Measurements from ENCODE around the gene KLF3.

Gene KLF3

GRCh38 chr4:38668203-38668971 lies 4.4 kb downstream of the KLF3 start:
- TF ChIP-seq, protein P1, sequence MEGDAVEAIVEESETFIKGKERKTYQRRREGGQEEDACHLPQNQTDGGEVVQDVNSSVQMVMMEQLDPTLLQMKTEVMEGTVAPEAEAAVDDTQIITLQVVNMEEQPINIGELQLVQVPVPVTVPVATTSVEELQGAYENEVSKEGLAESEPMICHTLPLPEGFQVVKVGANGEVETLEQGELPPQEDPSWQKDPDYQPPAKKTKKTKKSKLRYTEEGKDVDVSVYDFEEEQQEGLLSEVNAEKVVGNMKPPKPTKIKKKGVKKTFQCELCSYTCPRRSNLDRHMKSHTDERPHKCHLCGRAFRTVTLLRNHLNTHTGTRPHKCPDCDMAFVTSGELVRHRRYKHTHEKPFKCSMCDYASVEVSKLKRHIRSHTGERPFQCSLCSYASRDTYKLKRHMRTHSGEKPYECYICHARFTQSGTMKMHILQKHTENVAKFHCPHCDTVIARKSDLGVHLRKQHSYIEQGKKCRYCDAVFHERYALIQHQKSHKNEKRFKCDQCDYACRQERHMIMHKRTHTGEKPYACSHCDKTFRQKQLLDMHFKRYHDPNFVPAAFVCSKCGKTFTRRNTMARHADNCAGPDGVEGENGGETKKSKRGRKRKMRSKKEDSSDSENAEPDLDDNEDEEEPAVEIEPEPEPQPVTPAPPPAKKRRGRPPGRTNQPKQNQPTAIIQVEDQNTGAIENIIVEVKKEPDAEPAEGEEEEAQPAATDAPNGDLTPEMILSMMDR (IDR thresholded peaks at IDR 0.05; ENCODE audit: low read depth, low read length, missing control alignments): no peak
- no peak for DNase-seq (ENCODE audit: extremely low read depth, low read depth)
- no peak overlapping the region for H3K4me3 ChIP-seq (replicated peaks; ENCODE audit: low read depth, low read length)

GRCh38 chr4:38669208-38669607 lies 5.2 kb downstream of the KLF3 start:
- H3K4me3 ChIP-seq (replicated peaks; ENCODE audit: low read depth, low read length): no peak overlapping the region
- no peak for DNase-seq (ENCODE audit: extremely low read depth, low read depth)
- TF ChIP-seq, protein P1 (IDR thresholded peaks at IDR 0.05; ENCODE audit: low read depth, low read length, missing control alignments): no peak

DNA sequence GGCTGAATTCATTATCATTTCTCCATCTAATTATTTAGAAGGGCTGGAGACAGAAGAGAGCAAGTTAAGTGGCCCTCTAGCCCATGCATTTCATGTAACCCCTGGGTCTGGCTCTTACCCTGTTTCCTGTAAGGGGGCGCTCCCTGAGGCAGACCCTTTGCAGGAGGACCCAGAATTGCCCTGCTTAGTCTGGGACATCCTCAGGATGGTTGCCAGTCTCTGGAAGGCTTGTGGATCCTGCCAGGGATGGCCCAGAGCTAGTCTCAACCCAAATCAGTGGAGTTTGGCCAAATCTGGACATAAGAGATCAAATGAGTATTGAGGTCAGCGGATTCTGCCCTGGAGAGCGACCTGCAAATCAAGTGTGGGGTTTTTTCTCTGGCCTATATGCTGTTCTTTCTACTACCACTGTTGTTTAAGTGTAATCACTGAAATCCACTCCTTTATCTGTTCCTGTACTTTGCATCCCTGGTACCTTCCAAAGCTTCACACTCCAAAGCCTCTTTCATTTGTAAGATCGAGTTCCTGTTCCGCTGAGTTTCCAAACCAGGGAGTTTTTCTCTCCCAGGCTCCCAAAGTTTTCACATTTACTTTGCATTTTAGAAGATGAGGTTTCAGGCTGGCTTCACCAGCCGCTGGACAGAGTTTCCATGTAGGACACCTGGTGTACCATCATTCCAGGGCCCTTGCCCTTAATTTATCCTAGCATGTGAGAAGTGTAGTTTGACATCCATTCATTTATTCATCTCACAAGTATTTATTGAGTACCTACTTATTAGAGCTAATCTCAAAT lies 6.3 kb downstream of the KLF3 start:
- TF ChIP-seq, protein P1 (IDR thresholded peaks at IDR 0.05; ENCODE audit: low read depth, low read length, missing control alignments): no peak
- no peak for DNase-seq (ENCODE audit: extremely low read depth, low read depth)
- no peak overlapping the region for H3K4me3 ChIP-seq (replicated peaks; ENCODE audit: low read depth, low read length)

GRCh38 chr4:38670939-38671591 lies 7.1 kb downstream of the KLF3 start:
- no peak overlapping the region for H3K4me3 ChIP-seq (replicated peaks; ENCODE audit: low read depth, low read length)
- DNase-seq (ENCODE audit: extremely low read depth, low read depth): no peak

DNA sequence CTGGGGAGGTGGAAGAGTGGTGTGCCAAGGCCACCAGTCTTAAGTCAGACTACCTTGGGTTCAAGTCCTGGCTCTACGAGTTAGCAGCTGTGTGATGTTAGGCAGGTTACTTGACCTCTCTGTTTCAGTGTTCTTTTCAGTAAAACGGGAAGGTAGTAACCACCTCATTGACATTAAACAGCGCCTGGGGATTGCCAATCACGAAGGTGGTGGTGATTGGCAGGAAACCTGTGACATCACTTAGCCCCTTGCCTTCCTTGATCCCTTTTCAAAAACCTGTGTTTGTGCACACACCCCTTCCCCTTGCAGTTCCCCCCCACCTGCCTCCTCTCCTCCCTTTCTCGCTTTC lies 7.6 kb downstream of the KLF3 start:
- no peak overlapping the region for H3K4me3 ChIP-seq (replicated peaks; ENCODE audit: low read depth, low read length)
- TF ChIP-seq, protein P1 (IDR thresholded peaks at IDR 0.05; ENCODE audit: low read depth, low read length, missing control alignments): no peak
- DNase-seq (ENCODE audit: extremely low read depth, low read depth): no peak

More at GRCh38 chr4:38670939-38671591, 7.1 kb downstream of the KLF3 start:
- TF ChIP-seq, protein P1 (IDR thresholded peaks at IDR 0.05; ENCODE audit: low read depth, low read length, missing control alignments): no peak

GRCh38 chr4:38672074-38672396 lies 8.0 kb downstream of the KLF3 start:
- no peak for DNase-seq (ENCODE audit: extremely low read depth, low read depth)
- H3K4me3 ChIP-seq (replicated peaks; ENCODE audit: low read depth, low read length): no peak overlapping the region

More at GRCh38 chr4:38672074-38672396, 8.0 kb downstream of the KLF3 start:
- TF ChIP-seq, protein P1 (IDR thresholded peaks at IDR 0.05; ENCODE audit: low read depth, low read length, missing control alignments): no peak
